ENCODE results near the gene ZBTB20. TPM values are rescaled to one million over a fixed set of nuclear protein-coding genes. Genes with fewer than 3 reads are reported as not detected.
A peak's percentile ranks its signal among the peaks of the same experiment; 100 is the strongest.

The ZBTB20 gene
- total and polyA plus RNA-seq, 8 donors, result 0.15 to 149 (median 38.5) TPM

- 79 to 90% (median 86%) methylated on average over 1 of the region's 1 CpG for WGBS, 5 donors
- H3K9me3 ChIP-seq, result no peaks in the 10 kb centered on the region
- no peak overlapping the region for H3K27ac ChIP-seq
- peaks cover 0 to 25% (median 12%) of the 10 kb centered on the region in 4 donors for H3K4me1 ChIP-seq
- TF ChIP-seq POLR2AphosphoS5 (IDR thresholded peaks at IDR 0.05) (no peak), CTCF (IDR thresholded peaks at IDR 0.05) (peak in 2 of 7 experiments; percentile 21 to 40), POLR2A (IDR thresholded peaks at IDR 0.05) (no peak), EP300 (IDR thresholded peaks at IDR 0.05) (no peak)
- H3K4me3 ChIP-seq, result no peak overlapping the region
- H3K36me3 ChIP-seq, result no peaks in the 10 kb centered on the region
- intact Hi-C loops (cut with DNase I; ENCODE audit: low total_unique reads), result no loop called here
- no peaks in the 10 kb centered on the region for H3K27me3 ChIP-seq
- DNase-seq, result peak in 1 of 2 donors; percentile 55
These were observed 784.3 kb downstream of the ZBTB20 start for GRCh38 chr3:114362815-114363214.

GRCh38 chr3:114361391-114361790 lies 785.7 kb downstream of the ZBTB20 start:
- no peak for TF ChIP-seq POLR2AphosphoS5 (IDR thresholded peaks at IDR 0.05)
- TF ChIP-seq POLR2A (IDR thresholded peaks at IDR 0.05), result no peak
- TF ChIP-seq CTCF (IDR thresholded peaks at IDR 0.05), result no peak
- no peaks in the 10 kb centered on the region for H3K27me3 ChIP-seq

GRCh38 chr3:114356525-114356924 lies 790.6 kb downstream of the ZBTB20 start:
- WGBS, 5 donors, result 78 to 95% (median 85%) methylated on average over 1 of the region's 1 CpG
- intact Hi-C loops (cut with DNase I; ENCODE audit: low total_unique reads), result no loop called here
- H3K27ac ChIP-seq, result no peak overlapping the region
- no peaks in the 10 kb centered on the region for H3K9me3 ChIP-seq
- H3K27me3 ChIP-seq, result no peaks in the 10 kb centered on the region
- H3K4me3 ChIP-seq, result no peak overlapping the region
- TF ChIP-seq POLR2A (IDR thresholded peaks at IDR 0.05) (no peak), EP300 (IDR thresholded peaks at IDR 0.05) (no peak)
- no peaks in the 10 kb centered on the region for H3K4me1 ChIP-seq
- no peak for DNase-seq
- H3K36me3 ChIP-seq, result peaks cover 3 to 6% (median 5%) of the 10 kb centered on the region in 4 donors

More at GRCh38 chr3:114361391-114361790, 785.7 kb downstream of the ZBTB20 start:
- Histone ChIP-seq H3K36me3 (no peaks in the 10 kb centered on the region), H3K27ac (no peak overlapping the region), H3K4me1 (peaks cover 0 to 18% (median 9%) of the 10 kb centered on the region in 4 donors), H3K4me3 (no peak overlapping the region), H3K9me3 (no peaks in the 10 kb centered on the region)
- intact Hi-C loops (cut with DNase I; ENCODE audit: low total_unique reads), result no loop called here
- no peak for DNase-seq

GRCh38 chr3:114356066-114356465 lies 791.0 kb downstream of the ZBTB20 start:
- 73 to 86% (median 85%) methylated on average over 4 of the region's 4 CpGs for WGBS, 5 donors
- DNase-seq, result no peak
- TF ChIP-seq CTCF (IDR thresholded peaks at IDR 0.05) (no peak), EP300 (IDR thresholded peaks at IDR 0.05) (no peak), POLR2A (IDR thresholded peaks at IDR 0.05) (no peak), POLR2AphosphoS5 (IDR thresholded peaks at IDR 0.05) (no peak)
- no peak overlapping the region for H3K4me3 ChIP-seq
- intact Hi-C loops (cut with DNase I; ENCODE audit: low total_unique reads), result no loop called here
- H3K27me3 ChIP-seq, result no peaks in the 10 kb centered on the region
- H3K9me3 ChIP-seq, result no peaks in the 10 kb centered on the region
- no peaks in the 10 kb centered on the region for H3K4me1 ChIP-seq
- H3K27ac ChIP-seq, result no peak overlapping the region
- H3K36me3 ChIP-seq, result peaks cover 8 to 10% (median 10%) of the 10 kb centered on the region in 4 donors

- peaks cover 12 to 15% (median 14%) of the 10 kb centered on the region in 4 donors for H3K36me3 ChIP-seq
- H3K4me3 ChIP-seq, result no peak overlapping the region
- no peaks in the 10 kb centered on the region for H3K9me3 ChIP-seq
- H3K4me1 ChIP-seq, result no peaks in the 10 kb centered on the region
- TF ChIP-seq EP300 (IDR thresholded peaks at IDR 0.05), result no peak
- no peak for TF ChIP-seq CTCF (IDR thresholded peaks at IDR 0.05)
- TF ChIP-seq POLR2AphosphoS5 (IDR thresholded peaks at IDR 0.05), result no peak
- no peak for TF ChIP-seq POLR2A (IDR thresholded peaks at IDR 0.05)
- H3K27me3 ChIP-seq, result no peaks in the 10 kb centered on the region
- no peak overlapping the region for H3K27ac ChIP-seq
- no peak for DNase-seq
- intact Hi-C loops (cut with DNase I; ENCODE audit: low total_unique reads), result no loop called here
These were observed 791.4 kb downstream of the ZBTB20 start for GRCh38 chr3:114355653-114356052.

All from stomach (tissue), 9 donors.